HG02678 (cell line): ENCODE results near the gene CENATAC.
"Not testable (repeated sequence)": the region's sequence is repeated elsewhere in the genome, so short reads cannot be mapped to it uniquely, and the experiment has no call there.

Source experiments
- ATAC-seq: cut with Tn5 transposase; IDR thresholded peaks from one replicate; pipeline ENCODE4 v1.9.1; 2021; ENCODE audit warnings: mild to moderate bottlenecking, moderate library complexity; ENCODE audit not compliant: unreplicated experiment

Gene CENATAC

GRCh38 chr11:118997627-118998387 lies at the start of gene CENATAC:
Gene CENATAC, plus strand, starts transcription at chr11:118998138. Its CDS starts 60 bp downstream, at chr11:118998198.
- peak; percentile 96 for ATAC-seq

- ATAC-seq: no peak
These were observed 44.7 kb upstream of the CENATAC start for GRCh38 chr11:118953265-118953664.

- not testable (repeated sequence) for ATAC-seq
These were observed 44.0 kb upstream of the CENATAC start for GRCh38 chr11:118953976-118954375.

GRCh38 chr11:118956094-118956846 lies 41.7 kb upstream of the CENATAC start, which contains the start of gene UPK2:
Gene UPK2, plus strand, starts transcription at chr11:118956298. Its CDS starts 53 bp downstream, at chr11:118956351.
- peak; percentile 65 for ATAC-seq

- no peak for ATAC-seq
These were observed 41.0 kb upstream of the CENATAC start for GRCh38 chr11:118956847-118957469.

GRCh38 chr11:118957549-118957948 lies 40.4 kb upstream of the CENATAC start:
- no peak for ATAC-seq

GRCh38 chr11:118957968-118958367 lies 40.0 kb upstream of the CENATAC start:
- ATAC-seq: no peak

GRCh38 chr11:118958577-118958976 lies 39.4 kb upstream of the CENATAC start:
- no peak for ATAC-seq

GRCh38 chr11:118961189-118961588 lies 36.7 kb upstream of the CENATAC start:
- ATAC-seq: no peak

- no peak for ATAC-seq
These were observed 36.3 kb upstream of the CENATAC start for GRCh38 chr11:118961591-118961990.

GRCh38 chr11:118969508-118969907 lies 28.4 kb upstream of the CENATAC start:
- ATAC-seq: not testable (repeated sequence)

GRCh38 chr11:118971646-118972045 lies 26.3 kb upstream of the CENATAC start, which contains the start of gene FOXR1:
Gene FOXR1, plus strand, starts transcription at chr11:118971761. Its CDS starts 171 bp downstream, at chr11:118971932.
- ATAC-seq: no peak

GRCh38 chr11:118973985-118974384 lies 24.0 kb upstream of the CENATAC start:
- no peak for ATAC-seq

GRCh38 chr11:118975771-118976709 lies 21.9 kb upstream of the CENATAC start:
- no peak for ATAC-seq

- no peak for ATAC-seq
These were observed 18.5 kb upstream of the CENATAC start for GRCh38 chr11:118979434-118979833.

GRCh38 chr11:118980191-118980881 lies 17.6 kb upstream of the CENATAC start:
- no peak for ATAC-seq

GRCh38 chr11:118984337-118984736 lies 13.6 kb upstream of the CENATAC start:
- ATAC-seq: not testable (repeated sequence)

GRCh38 chr11:118984825-118985224 lies 13.1 kb upstream of the CENATAC start:
- no peak for ATAC-seq

- no peak for ATAC-seq
These were observed 9.7 kb upstream of the CENATAC start for GRCh38 chr11:118988280-118988679.
